Sigmoid colon (tissue), 4 donors: ENCODE measurements around the gene IRF2BP2.

Experiments used
- CTCF ChIP-seq, 4 experiments: fragments of 450-650 bp in 3 of 4; fragments of 200-600 bp in 1 of 4; IDR thresholded peaks; one replicate each; pipeline ENCODE4 v1.5.1; 2016 to 2019; ENCODE audit warnings: antibody characterized with exemption in 4 of 4, mild to moderate bottlenecking in 3 of 4, moderate library complexity in 2 of 4
- EP300 ChIP-seq, 4 donors: sonication (generic); formaldehyde crosslinking; IDR thresholded peaks; one replicate each; pipeline ENCODE4 v1.6.1; 2017; ENCODE audit warnings: antibody characterized with exemption in 4 of 4
- POLR2AphosphoS5 ChIP-seq, 4 donors: sonication (generic); formaldehyde crosslinking; IDR thresholded peaks; one replicate each; pipeline ENCODE4 v1.6.1; 2017; ENCODE audit warnings: antibody characterized with exemption in 4 of 4

DNA sequence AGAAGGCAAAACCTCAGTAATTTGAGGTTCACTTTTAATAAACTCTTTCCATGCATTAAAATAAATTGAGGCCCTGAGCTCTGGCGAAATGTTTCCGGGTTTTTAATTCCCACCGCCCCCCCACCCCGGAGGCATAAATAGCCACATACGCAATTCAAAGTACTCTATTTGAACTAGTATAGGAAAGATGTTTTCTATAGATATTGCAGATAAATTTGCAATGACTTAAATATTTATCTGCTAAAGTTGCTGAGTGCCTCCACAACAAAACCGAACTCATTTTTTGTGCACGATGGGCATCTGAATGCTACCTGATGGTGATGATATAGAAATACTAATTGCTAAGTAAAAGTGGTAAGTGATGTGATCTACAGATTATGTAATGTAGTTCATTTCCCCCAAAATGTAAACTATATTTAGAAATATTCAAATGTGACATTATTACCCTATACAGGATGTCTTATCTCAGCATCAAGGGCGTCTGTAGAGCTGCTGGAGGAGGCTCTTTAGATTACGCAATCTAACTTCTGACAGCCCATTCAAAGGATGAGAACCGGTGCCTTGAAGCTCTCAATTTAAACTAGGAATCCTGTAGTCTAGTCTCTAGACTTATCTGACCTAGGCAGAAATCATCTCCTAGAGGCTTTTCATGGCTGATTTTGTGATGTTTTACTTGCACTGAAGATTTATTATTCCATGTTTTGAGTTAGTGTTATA lies 8.5 kb downstream of the IRF2BP2 start:
- no peak for TF ChIP-seq CTCF (IDR thresholded peaks at IDR 0.05)
- peak in 1 of 4 donors; percentile 31 for TF ChIP-seq EP300 (IDR thresholded peaks at IDR 0.05)
- peak; percentile 49 to 74 (median 62) for TF ChIP-seq POLR2AphosphoS5 (IDR thresholded peaks at IDR 0.05)
